ENCODE data around the gene KAT8.
A peak's percentile ranks its signal among the peaks of the same experiment; 100 is the strongest.
"Not testable (repeated sequence)": the region's sequence is repeated elsewhere in the genome, so short reads cannot be mapped to it uniquely, and the experiment has no call there.

KAT8 gene

GRCh38 chr16:31083981-31084380, 33.5 kb upstream of the KAT8 start:
- peak; percentile 14 for DNase-seq (ENCODE audit: low spot score)

GRCh38 chr16:31084584-31085302, 32.7 kb upstream of the KAT8 start:
- DNase-seq (ENCODE audit: low spot score), result peak; percentile 26

DNA sequence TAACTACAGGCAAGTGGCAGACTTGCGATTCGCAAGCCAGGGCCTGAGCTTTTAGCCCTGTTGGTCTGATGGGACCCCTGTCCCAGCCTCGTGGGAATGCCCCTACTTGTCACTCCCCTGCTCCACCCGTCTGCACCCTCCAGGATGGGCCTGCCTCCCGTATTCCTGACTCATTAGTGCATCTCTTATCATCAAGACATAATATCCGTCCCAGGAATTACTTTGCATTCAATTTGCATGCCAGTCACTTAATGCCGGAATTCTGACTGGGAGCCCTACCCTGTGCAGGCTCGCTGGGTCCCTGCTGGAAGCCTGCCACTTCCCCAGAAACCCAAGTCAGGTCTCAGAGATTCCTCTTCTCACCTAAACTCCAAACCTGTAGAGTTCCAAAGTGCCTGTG, 32.1 kb upstream of the KAT8 start:
- peak; percentile 12 for DNase-seq (ENCODE audit: low spot score)

GRCh38 chr16:31085873-31086628, 31.4 kb upstream of the KAT8 start:
- peak; percentile 22 for DNase-seq (ENCODE audit: low spot score)

DNA sequence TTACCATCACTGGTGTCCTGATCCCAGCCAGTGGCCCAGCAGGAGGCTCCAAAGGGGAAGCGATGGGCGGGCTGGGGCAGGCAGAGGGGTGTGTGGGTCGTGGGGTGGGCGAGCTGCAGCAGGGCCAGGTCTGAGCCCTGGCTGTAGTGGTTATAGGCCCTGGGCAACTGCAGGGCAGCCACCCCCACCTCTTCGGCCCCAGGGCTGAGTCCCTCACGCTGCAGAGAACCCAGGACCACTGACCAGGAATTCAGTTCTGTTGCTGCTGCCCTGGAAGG, 30.9 kb upstream of the KAT8 start:
- DNase-seq (ENCODE audit: low spot score), result no peak

- peak; percentile 21 for DNase-seq (ENCODE audit: low spot score)
Observed at GRCh38 chr16:31087481-31087880, 30.0 kb upstream of the KAT8 start.

- DNase-seq (ENCODE audit: low spot score), result peak; percentile 54
Observed at GRCh38 chr16:31087971-31088370, 29.5 kb upstream of the KAT8 start.

DNA sequence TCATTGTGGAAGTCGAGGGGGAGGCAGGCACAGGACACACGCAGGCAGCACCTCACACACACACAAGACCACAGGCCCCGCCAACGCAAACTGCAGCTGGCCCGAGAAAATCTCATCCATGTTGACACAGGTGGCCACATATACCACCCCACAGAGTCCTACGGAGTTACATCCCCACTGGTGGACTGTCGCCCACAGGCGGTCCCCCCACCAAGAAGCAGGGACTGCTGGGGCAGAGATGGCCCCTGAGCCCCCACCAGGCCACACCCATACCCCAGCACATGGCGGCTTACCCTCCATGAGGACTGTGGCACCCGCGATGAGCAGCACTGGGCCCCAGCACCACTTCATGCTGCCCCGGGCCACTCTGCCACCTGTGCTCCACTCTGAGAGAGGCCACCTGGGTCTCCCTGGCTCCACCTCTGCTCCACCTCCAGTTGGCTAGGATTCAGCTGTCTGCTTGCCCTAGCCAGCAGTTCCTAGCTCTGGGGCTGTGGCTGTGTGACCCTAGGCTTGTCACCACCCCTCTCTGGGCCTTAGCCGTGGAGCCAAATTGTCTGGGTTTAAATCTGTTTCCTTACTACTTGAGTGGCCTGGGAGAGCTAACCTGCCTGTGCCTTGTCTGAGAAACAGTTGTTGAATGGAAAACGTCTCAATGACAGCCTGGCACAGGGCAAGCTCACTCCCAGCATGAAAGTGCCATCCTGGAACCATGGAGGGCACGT, 28.8 kb upstream of the KAT8 start, which contains the start of gene PRSS53:
PRSS53 (minus strand) TSS at position 485 of the 725 bp plus-strand sequence; CDS start at position 351, 134 bp downstream.
- peak; percentile 20 for DNase-seq (ENCODE audit: low spot score)

DNA sequence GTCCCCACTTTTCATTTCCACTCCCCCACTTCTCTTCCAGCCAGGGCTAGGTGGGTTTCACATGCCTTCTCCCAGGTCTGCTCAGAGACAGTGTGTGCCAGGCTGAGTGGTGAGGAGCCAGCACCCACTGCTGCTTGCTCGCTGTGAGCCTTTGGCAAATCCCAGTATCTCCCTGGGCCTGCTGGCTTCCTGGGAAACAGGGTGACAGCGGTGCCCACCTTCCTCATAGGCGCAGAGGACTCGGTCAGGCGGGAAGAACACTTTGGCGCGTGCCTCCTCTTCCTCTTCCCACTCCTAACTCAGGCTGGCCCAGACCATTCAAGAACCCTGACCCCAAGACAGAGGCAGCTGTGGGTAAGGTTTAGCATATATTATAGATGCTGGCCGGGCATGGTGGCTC, 28.3 kb upstream of the KAT8 start:
- DNase-seq (ENCODE audit: low spot score), result no peak

DNA sequence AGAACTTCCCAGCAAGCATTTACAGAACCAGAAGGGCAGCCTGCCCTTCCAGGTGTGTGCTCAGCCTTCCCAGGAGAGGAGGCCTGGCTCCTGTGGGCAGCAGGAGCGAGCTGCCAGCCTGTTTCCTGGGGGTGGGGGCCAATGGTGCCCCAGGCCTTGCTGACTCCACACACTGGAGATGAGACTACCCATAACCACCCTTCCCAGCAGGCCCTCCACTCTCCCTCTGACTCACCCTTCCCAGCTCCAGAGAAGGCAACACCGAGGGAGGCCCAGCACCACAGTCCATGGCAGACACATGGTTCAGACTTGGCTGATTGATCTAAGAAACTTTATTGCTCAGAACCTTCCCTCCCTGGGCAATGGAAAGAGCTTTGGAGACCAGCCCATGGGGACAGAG, 26.9 kb upstream of the KAT8 start:
- DNase-seq (ENCODE audit: low spot score), result no peak

- DNase-seq (ENCODE audit: low spot score), result no peak
Observed at GRCh38 chr16:31092330-31092729, 25.1 kb upstream of the KAT8 start.

DNA sequence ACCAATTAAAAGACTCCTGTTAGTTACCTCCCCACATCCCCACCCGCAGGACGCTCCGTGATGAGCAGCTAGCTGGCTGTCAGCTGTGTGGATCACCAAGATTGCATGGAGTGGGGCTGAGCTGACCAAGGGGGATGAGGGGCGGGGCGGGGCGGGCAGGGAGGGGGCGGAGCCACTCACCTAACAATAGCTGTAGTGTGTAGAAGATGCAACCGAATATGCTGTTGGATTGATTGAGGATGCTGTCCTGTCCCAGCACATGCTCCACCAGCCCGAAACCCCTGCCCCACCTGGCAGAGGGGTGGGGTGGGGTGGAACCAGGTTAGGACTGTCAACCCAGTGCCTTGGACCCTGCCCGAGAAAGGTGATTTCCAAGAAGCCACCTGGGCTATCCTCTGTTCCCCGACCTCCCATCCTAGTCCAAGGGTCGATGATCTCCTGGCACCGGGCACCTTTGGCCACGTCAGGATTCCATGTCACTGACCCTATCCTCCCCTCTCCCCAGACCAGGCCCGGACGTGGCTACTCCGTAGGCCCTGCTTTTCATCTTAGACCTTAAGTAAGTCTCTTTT, 24.2 kb upstream of the KAT8 start:
- peak; percentile 64 for DNase-seq (ENCODE audit: low spot score)

DNA sequence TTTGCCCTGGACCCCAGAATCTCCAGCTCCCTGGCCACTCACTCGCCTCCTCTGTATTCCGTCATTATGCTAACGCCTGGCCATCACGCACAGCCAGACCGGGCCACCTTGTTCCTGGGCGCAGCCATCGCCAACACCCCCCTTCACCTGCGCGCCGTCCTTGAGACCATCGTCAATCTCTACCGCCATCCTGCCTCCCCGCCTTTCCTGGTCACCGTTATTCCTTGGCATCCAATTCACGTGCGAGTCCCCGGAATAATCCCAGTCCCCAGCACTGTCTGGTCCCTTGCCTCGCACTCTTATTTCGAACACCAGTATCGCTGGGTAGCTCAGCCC, 23.4 kb upstream of the KAT8 start:
- peak; percentile 53 for DNase-seq (ENCODE audit: low spot score)

GRCh38 chr16:31094424-31095120, 22.9 kb upstream of the KAT8 start, which contains the start of gene VKORC1:
Gene VKORC1 (minus strand): TSS chr16:31094797. CDS start chr16:31094729, 68 bp downstream.
- peak; percentile 91 for DNase-seq (ENCODE audit: low spot score)

- DNase-seq (ENCODE audit: low spot score), result no peak
Observed at GRCh38 chr16:31099860-31100638, 17.4 kb upstream of the KAT8 start.

DNA sequence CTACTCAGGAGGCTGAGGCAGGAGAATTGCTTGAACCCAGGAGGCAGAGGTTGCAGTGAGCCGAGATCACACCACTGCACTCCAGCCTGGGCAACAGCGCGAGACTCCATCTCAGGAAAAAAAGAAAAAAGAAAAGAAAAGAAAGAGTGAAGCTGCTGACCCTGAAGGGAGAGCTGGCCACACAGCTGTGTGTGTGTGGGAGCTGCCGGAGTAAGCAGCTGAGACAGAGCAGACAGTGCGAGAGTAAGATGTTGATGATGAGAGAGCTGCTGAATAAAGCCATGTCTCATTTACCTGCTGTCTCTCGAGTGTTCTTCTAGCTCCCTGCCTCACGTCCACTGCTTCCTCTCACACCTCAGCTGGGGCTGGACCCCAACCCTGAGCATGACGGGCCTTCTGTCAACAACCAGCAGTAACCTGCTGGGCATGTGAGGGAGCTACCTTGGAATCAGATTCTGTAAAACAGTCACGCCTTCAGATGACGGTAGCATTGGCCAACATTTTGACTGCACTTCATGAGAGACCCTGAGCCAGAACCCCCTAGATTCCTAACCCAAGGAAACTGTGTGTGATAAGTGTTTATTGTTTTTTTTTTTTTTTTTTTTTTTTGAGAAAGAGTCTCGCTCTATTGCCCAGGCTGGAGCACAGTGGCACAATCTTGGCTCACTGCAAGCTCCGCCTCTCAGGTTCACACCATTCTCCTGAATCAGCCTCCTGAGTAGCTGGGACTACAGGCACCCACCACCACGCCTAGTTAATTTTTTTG, 16.4 kb upstream of the KAT8 start:
- DNase-seq (ENCODE audit: low spot score), result not testable (repeated sequence)

DNA sequence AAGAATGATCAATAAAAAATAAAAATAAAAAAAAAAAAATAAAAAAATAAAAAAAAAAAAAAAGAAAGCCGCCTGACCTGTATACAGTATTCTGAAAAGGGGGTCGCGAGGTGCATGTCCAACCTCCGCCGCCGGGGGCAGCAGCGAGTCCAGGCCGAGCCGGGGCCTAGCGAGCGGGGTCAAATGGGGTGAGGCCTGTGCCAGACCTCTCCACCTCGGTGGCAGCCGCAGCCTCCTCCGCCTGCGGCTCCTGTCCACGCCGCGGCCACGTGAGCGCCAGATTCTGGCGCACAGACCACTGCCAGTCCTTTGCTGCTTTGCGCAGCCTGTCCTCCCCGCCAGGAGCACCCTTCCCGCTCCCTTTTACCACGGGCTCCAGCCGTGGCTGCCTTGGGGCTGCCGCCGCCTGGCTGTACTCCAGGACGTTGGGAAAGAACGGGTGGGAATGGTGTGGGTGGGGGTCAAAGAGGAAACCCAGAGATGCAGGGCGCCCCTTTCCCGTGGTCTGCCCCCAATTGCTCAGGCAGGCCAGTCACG, 11.7 kb upstream of the KAT8 start:
- DNase-seq (ENCODE audit: low spot score), result peak; percentile 83

GRCh38 chr16:31106509-31107464, 10.7 kb upstream of the KAT8 start:
- DNase-seq (ENCODE audit: low spot score), result no peak

- peak; percentile 66 for DNase-seq (ENCODE audit: low spot score)
Observed at GRCh38 chr16:31107465-31107867, 10.0 kb upstream of the KAT8 start.

Measured in D341Med (cell line).